HEK293 (cell line): ENCODE measurements around the gene CRTC3.

Experiments used
- CTCF ChIP-seq: fragments of 450-650 bp; formaldehyde crosslinking; IDR thresholded peaks from 2 replicates; pipeline ENCODE4 v1.5.1; 2016; ENCODE audit warnings: missing biosample characterization, missing genetic modification characterization
- MYNN ChIP-seq: fragments of 450-650 bp; formaldehyde crosslinking; IDR thresholded peaks from 2 replicates; pipeline ENCODE4 v1.5.1; 2016; ENCODE audit warnings: missing biosample characterization, missing genetic modification characterization, borderline replicate concordance
- ZNF10 ChIP-seq: fragments of 450-650 bp; formaldehyde crosslinking; IDR thresholded peaks from 2 replicates; pipeline ENCODE4 v1.5.1; 2017; ENCODE audit warnings: missing biosample characterization, missing genetic modification characterization
- ZNF138 ChIP-seq: fragments of 450-650 bp; formaldehyde crosslinking; IDR thresholded peaks from 2 replicates; pipeline ENCODE4 v1.5.1; 2016; ENCODE audit warnings: missing biosample characterization, missing genetic modification characterization, borderline replicate concordance
- ZNF692 ChIP-seq: fragments of 450-650 bp; formaldehyde crosslinking; IDR thresholded peaks from 2 replicates; pipeline ENCODE4 v1.5.1; 2016; ENCODE audit warnings: missing biosample characterization, missing genetic modification characterization

- TF ChIP-seq ZNF692 (tag by site-specific recombination): no peak
- TF ChIP-seq CTCF (tag by site-specific recombination): no peak
- no peak for TF ChIP-seq MYNN (tag by site-specific recombination)
- no peak for TF ChIP-seq ZNF138
- TF ChIP-seq ZNF10 (tag by site-specific recombination): no peak
Measured at GRCh38 chr15:90691982-90692773, 162.5 kb downstream of the CRTC3 start.
